Sigmoid colon (tissue), 4 donors: Measurements from ENCODE around the gene LRRC75B.

Experiments used
- EP300 ChIP-seq, 4 donors: sonication (generic); formaldehyde crosslinking; IDR thresholded peaks; one replicate each; pipeline ENCODE4 v1.6.1; 2017; ENCODE audit warnings: antibody characterized with exemption in 4 of 4
- POLR2A ChIP-seq, 2 donors: fragments of 450-650 bp; IDR thresholded peaks; one replicate each; pipeline ENCODE4 v1.6.1; 2016; ENCODE audit warnings: antibody characterized with exemption in 2 of 2, mild to moderate bottlenecking in 2 of 2, moderate library complexity in 2 of 2
- POLR2AphosphoS5 ChIP-seq, 4 donors: sonication (generic); formaldehyde crosslinking; IDR thresholded peaks; one replicate each; pipeline ENCODE4 v1.6.1; 2017; ENCODE audit warnings: antibody characterized with exemption in 4 of 4
- TF ChIP-seq, protein P1 (sequence below), 4 experiments: fragments of 450-650 bp in 3 of 4; fragments of 200-600 bp in 1 of 4; IDR thresholded peaks; one replicate each; pipeline ENCODE4 v1.5.1; 2016 to 2019; ENCODE audit warnings: antibody characterized with exemption in 4 of 4, mild to moderate bottlenecking in 3 of 4, moderate library complexity in 2 of 4

DNA sequence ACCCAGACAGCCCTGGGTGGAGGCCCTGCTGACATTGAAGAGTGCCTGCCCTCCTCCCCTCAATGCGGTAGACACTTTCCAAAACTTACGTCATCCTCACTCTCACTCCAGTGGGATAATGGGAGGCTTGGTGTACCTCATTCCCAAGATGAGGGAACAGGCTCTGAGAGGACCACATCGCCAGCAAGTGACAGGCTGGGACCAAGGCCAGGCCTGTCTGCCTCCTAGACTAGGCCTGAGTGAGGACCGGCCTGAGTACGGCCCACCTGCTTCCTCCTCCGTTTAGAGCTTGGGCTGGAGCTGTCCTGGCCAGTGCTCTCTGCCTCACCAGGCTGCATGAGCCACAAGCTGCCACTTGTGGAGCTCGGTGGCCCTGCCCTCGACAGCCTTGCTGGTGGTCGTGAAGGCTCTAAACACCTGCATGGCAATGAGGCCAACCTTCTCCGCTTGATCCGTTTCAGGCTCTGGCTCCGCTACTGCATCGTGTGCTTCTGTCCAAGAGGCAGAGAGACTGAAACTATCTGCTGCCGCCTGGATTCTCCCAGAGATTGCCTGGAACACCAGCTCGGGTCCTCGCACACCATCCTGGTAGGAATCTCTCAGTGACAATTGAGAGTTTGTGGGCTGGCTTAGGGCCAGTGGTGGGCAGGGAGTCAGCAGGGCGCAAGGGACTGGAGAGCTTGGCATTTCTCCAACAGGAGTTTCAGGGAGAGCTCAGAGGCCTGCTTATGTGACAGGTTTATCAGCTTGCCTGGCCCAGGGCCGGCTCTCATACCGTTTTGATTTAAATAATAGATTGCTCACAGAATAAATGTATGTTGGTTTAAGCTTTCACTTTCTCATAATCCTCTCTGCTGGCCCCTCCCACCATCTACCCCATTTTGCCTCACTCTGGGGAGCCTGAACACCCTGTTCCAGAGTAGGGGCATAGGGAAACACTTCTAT is 9.4 kb downstream of the LRRC75B start:
- TF ChIP-seq, protein P1, sequence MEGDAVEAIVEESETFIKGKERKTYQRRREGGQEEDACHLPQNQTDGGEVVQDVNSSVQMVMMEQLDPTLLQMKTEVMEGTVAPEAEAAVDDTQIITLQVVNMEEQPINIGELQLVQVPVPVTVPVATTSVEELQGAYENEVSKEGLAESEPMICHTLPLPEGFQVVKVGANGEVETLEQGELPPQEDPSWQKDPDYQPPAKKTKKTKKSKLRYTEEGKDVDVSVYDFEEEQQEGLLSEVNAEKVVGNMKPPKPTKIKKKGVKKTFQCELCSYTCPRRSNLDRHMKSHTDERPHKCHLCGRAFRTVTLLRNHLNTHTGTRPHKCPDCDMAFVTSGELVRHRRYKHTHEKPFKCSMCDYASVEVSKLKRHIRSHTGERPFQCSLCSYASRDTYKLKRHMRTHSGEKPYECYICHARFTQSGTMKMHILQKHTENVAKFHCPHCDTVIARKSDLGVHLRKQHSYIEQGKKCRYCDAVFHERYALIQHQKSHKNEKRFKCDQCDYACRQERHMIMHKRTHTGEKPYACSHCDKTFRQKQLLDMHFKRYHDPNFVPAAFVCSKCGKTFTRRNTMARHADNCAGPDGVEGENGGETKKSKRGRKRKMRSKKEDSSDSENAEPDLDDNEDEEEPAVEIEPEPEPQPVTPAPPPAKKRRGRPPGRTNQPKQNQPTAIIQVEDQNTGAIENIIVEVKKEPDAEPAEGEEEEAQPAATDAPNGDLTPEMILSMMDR (IDR thresholded peaks at IDR 0.05): no peak
- peak in 2 of 4 donors; percentile 4 to 28 for TF ChIP-seq POLR2AphosphoS5 (IDR thresholded peaks at IDR 0.05)
- TF ChIP-seq POLR2A (IDR thresholded peaks at IDR 0.05): no peak
- no peak for TF ChIP-seq EP300 (IDR thresholded peaks at IDR 0.05)
